NAMALWA (cell line): Measurements from ENCODE around the gene CCNQ.

Experiments
- DNase-seq: peaks from one replicate; pipeline ENCODE4 v3.0.0-alpha.2; 2015; ENCODE audit warnings: low spot score

CCNQ gene

GRCh38 chrX:153576239-153576870 is 22.6 kb downstream of the CCNQ start:
- DNase-seq: no peak

- DNase-seq: peak; percentile 58
Observed at GRCh38 chrX:153573984-153574383, 25.0 kb downstream of the CCNQ start.

GRCh38 chrX:153572601-153573000 is 26.3 kb downstream of the CCNQ start:
- DNase-seq: no peak

GRCh38 chrX:153571534-153571908 is 27.4 kb downstream of the CCNQ start:
- DNase-seq: no peak

- DNase-seq: no peak
Observed at GRCh38 chrX:153569475-153569874, 29.5 kb downstream of the CCNQ start.

- DNase-seq: no peak
Observed at GRCh38 chrX:153568451-153569011, 30.4 kb downstream of the CCNQ start.

GRCh38 chrX:153565996-153566580 is 32.9 kb downstream of the CCNQ start:
- no peak for DNase-seq

- no peak for DNase-seq
Observed at GRCh38 chrX:153564047-153564606, 34.8 kb downstream of the CCNQ start.

GRCh38 chrX:153562546-153562945 is 36.4 kb downstream of the CCNQ start:
- no peak for DNase-seq

GRCh38 chrX:153561337-153561736 is 37.6 kb downstream of the CCNQ start:
- DNase-seq: no peak

- DNase-seq: no peak
Observed at GRCh38 chrX:153560466-153560865, 38.5 kb downstream of the CCNQ start.

- no peak for DNase-seq
Observed at GRCh38 chrX:153560000-153560399, 38.9 kb downstream of the CCNQ start.

- peak; percentile 12 for DNase-seq
Observed at GRCh38 chrX:153557618-153558355, 41.2 kb downstream of the CCNQ start.

GRCh38 chrX:153556767-153557166 is 42.2 kb downstream of the CCNQ start:
- DNase-seq: no peak

- peak; percentile 66 for DNase-seq
Observed at GRCh38 chrX:153554519-153555167, 44.3 kb downstream of the CCNQ start.

GRCh38 chrX:153551135-153551534 is 47.8 kb downstream of the CCNQ start:
- DNase-seq: no peak

- no peak for DNase-seq
Observed at GRCh38 chrX:153549807-153550206, 49.1 kb downstream of the CCNQ start.

- no peak for DNase-seq
Observed at GRCh38 chrX:153549231-153549630, 49.7 kb downstream of the CCNQ start.

- no peak for DNase-seq
Observed at GRCh38 chrX:153547195-153547594, 51.7 kb downstream of the CCNQ start.

- no peak for DNase-seq
Observed at GRCh38 chrX:153546386-153546785, 52.6 kb downstream of the CCNQ start.

- no peak for DNase-seq
Observed at GRCh38 chrX:153544727-153545126, 54.2 kb downstream of the CCNQ start.

- DNase-seq: no peak
Observed at GRCh38 chrX:153539979-153540358, 59.0 kb downstream of the CCNQ start.
